HL-60 (cell line): ENCODE measurements around the gene PROM1.

Source experiments
- DNase-seq, 2 experiments: peaks; one replicate each; pipeline ENCODE4 v3.0.0-alpha.2; 2010 to 2020; ENCODE audit warnings: low read depth in 1 of 2, low spot score in 1 of 2
- H3K27ac ChIP-seq: fragments of 250-450 bp; sonication (Bioruptor Pico); replicated peaks from 2 replicates; pipeline ENCODE4 v1.5.1; 2020; ENCODE audit warnings: mild to moderate bottlenecking, moderate library complexity
- H3K27me3 ChIP-seq: fragments of 250-450 bp; sonication (Bioruptor Pico); 2 replicates; pipeline ENCODE4 v1.5.1; 2021; ENCODE audit warnings: mild to moderate bottlenecking, moderate library complexity; ENCODE audit not compliant: insufficient read depth, poor library complexity, severe bottlenecking
- H3K4me3 ChIP-seq: replicated peaks from 2 replicates; pipeline ENCODE4 v1.5.1; 2011; ENCODE audit warnings: mild to moderate bottlenecking, control low read depth, low read length; ENCODE audit not compliant: insufficient read depth
- GABPA ChIP-seq: IDR thresholded peaks from 2 replicates; pipeline ENCODE4 v1.6.1; 2012; ENCODE audit warnings: low read depth
- POLR2AphosphoS5 ChIP-seq: IDR thresholded peaks from 2 replicates; pipeline ENCODE4 v1.6.1; 2012; ENCODE audit warnings: low read depth
- SPI1 ChIP-seq: IDR thresholded peaks from 2 replicates; pipeline ENCODE4 v1.6.1; 2012; ENCODE audit warnings: low read depth, mild to moderate bottlenecking, borderline replicate concordance
- TF ChIP-seq, protein P1 (sequence below): IDR thresholded peaks from 2 replicates; pipeline ENCODE4 v1.6.1; 2012; ENCODE audit warnings: low read depth; ENCODE audit not compliant: insufficient replicate concordance
- TF ChIP-seq, protein P2 (sequence below): IDR thresholded peaks from one replicate; pipeline ENCODE4 v1.5.1; 2011; ENCODE audit warnings: low read length, control low read depth, inconsistent platforms; ENCODE audit not compliant: insufficient read depth

The PROM1 gene

DNA sequence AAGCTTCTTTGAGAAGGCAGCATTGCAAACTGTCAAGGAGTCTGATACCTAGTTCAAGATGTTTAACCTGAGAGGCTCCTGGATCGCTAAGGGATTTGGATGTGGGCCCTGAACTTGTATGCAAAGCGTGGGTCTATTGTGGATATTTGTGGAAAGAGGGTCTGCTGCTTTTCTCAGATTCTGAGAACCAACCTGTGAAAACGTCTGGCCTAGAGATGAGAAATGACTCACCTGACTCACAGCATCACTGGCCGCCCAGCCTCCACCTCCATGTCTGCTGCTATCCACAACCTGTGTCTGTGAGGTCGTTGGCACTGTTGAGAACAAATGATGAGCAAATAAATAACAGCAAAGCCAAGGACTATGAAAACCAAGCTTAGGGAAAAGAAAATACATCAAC lies 33.3 kb upstream of the PROM1 start:
- Histone ChIP-seq H3K27ac (no peak overlapping the region), H3K4me3 (no peak overlapping the region), H3K27me3 (no peaks in the 10 kb centered on the region)
- DNase-seq: no peak
- TF ChIP-seq SPI1 (no peak), POLR2AphosphoS5 (no peak), GABPA (no peak)
- TF ChIP-seq, protein P1, sequence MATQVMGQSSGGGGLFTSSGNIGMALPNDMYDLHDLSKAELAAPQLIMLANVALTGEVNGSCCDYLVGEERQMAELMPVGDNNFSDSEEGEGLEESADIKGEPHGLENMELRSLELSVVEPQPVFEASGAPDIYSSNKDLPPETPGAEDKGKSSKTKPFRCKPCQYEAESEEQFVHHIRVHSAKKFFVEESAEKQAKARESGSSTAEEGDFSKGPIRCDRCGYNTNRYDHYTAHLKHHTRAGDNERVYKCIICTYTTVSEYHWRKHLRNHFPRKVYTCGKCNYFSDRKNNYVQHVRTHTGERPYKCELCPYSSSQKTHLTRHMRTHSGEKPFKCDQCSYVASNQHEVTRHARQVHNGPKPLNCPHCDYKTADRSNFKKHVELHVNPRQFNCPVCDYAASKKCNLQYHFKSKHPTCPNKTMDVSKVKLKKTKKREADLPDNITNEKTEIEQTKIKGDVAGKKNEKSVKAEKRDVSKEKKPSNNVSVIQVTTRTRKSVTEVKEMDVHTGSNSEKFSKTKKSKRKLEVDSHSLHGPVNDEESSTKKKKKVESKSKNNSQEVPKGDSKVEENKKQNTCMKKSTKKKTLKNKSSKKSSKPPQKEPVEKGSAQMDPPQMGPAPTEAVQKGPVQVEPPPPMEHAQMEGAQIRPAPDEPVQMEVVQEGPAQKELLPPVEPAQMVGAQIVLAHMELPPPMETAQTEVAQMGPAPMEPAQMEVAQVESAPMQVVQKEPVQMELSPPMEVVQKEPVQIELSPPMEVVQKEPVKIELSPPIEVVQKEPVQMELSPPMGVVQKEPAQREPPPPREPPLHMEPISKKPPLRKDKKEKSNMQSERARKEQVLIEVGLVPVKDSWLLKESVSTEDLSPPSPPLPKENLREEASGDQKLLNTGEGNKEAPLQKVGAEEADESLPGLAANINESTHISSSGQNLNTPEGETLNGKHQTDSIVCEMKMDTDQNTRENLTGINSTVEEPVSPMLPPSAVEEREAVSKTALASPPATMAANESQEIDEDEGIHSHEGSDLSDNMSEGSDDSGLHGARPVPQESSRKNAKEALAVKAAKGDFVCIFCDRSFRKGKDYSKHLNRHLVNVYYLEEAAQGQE: no peak
- TF ChIP-seq, protein P2, sequence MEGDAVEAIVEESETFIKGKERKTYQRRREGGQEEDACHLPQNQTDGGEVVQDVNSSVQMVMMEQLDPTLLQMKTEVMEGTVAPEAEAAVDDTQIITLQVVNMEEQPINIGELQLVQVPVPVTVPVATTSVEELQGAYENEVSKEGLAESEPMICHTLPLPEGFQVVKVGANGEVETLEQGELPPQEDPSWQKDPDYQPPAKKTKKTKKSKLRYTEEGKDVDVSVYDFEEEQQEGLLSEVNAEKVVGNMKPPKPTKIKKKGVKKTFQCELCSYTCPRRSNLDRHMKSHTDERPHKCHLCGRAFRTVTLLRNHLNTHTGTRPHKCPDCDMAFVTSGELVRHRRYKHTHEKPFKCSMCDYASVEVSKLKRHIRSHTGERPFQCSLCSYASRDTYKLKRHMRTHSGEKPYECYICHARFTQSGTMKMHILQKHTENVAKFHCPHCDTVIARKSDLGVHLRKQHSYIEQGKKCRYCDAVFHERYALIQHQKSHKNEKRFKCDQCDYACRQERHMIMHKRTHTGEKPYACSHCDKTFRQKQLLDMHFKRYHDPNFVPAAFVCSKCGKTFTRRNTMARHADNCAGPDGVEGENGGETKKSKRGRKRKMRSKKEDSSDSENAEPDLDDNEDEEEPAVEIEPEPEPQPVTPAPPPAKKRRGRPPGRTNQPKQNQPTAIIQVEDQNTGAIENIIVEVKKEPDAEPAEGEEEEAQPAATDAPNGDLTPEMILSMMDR: no peak

DNA sequence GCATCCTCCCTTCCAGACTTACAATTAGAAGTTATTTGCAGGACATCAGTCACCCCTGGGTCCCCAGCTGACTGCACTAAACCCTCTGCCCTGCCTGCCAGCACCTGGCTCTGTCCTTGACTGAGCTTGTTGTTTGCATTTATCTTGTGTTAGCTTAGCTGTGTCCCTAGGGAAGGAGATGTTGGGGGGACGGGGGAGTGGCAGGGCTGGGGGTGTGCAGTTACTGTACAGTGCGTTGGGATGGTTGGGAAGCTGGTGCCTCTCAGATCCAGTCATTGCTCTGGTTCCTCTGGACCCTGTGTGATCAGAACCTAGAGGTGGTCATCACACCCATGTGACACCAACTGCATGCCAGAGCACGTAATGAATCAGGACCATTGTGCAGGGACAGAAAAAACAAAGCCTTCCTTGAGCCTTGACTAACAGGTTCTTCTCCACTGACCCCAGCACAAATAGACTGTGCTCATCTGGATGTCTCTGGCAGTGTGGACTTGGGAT lies 32.7 kb upstream of the PROM1 start:
- Histone ChIP-seq H3K27ac (no peak overlapping the region), H3K4me3 (no peak overlapping the region), H3K27me3 (no peaks in the 10 kb centered on the region)
- no peak for DNase-seq
- TF ChIP-seq, protein P2: no peak
- no peak for TF ChIP-seq GABPA
- no peak for TF ChIP-seq POLR2AphosphoS5
- TF ChIP-seq SPI1: no peak
- TF ChIP-seq, protein P1: no peak

DNA sequence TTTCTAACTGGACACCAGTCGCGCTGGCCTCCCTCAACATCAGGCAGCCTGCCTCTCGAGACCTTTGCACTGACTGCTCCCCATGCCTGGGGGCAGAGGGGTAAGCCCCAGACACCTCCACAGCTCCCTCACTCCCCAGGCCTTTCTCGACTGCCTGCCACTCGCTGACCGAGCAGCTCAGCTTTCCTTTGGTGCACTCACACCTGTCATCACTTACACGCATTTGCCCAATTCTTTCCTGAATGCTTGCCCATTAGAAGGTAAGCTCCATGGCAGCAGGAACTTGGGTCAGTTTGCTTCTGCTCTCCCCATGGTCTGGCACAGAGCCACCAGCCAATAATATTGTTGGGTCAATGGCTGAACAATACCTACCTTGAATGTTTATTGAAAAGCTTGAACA lies 32.2 kb upstream of the PROM1 start:
- DNase-seq: no peak
- Histone ChIP-seq H3K4me3 (no peak overlapping the region), H3K27me3 (no peaks in the 10 kb centered on the region), H3K27ac (no peak overlapping the region)
- TF ChIP-seq, protein P1: no peak
- TF ChIP-seq GABPA: no peak
- TF ChIP-seq, protein P2: no peak
- no peak for TF ChIP-seq POLR2AphosphoS5
- TF ChIP-seq SPI1: no peak
